ENCODE measurements around the gene ACAP1.
"Not testable (repeated sequence)": the region's sequence is repeated elsewhere in the genome, so short reads cannot be mapped to it uniquely, and the experiment has no call there.

The ACAP1 gene

GRCh38 chr17:7329997-7330637 lies 6.2 kb upstream of the ACAP1 start:
- TF ChIP-seq, protein P1, sequence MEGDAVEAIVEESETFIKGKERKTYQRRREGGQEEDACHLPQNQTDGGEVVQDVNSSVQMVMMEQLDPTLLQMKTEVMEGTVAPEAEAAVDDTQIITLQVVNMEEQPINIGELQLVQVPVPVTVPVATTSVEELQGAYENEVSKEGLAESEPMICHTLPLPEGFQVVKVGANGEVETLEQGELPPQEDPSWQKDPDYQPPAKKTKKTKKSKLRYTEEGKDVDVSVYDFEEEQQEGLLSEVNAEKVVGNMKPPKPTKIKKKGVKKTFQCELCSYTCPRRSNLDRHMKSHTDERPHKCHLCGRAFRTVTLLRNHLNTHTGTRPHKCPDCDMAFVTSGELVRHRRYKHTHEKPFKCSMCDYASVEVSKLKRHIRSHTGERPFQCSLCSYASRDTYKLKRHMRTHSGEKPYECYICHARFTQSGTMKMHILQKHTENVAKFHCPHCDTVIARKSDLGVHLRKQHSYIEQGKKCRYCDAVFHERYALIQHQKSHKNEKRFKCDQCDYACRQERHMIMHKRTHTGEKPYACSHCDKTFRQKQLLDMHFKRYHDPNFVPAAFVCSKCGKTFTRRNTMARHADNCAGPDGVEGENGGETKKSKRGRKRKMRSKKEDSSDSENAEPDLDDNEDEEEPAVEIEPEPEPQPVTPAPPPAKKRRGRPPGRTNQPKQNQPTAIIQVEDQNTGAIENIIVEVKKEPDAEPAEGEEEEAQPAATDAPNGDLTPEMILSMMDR (conservative IDR thresholded peaks at IDR 0.05; ENCODE audit: low read depth, low read length), result no peak
- peak overlapping the region; percentile 92 for H3K4me3 ChIP-seq (ENCODE audit: low read length)
- no peak for DNase-seq (ENCODE audit: low read depth)

GRCh38 chr17:7330638-7331015 lies 5.7 kb upstream of the ACAP1 start:
- TF ChIP-seq, protein P1 (conservative IDR thresholded peaks at IDR 0.05; ENCODE audit: low read depth, low read length), result no peak
- DNase-seq (ENCODE audit: low read depth), result no peak
- peak overlapping the region; percentile 92 for H3K4me3 ChIP-seq (ENCODE audit: low read length)

GRCh38 chr17:7332111-7332510 lies 4.2 kb upstream of the ACAP1 start:
- H3K4me3 ChIP-seq (ENCODE audit: low read length), result no peak overlapping the region
- no peak for DNase-seq (ENCODE audit: low read depth)
- TF ChIP-seq, protein P1 (conservative IDR thresholded peaks at IDR 0.05; ENCODE audit: low read depth, low read length), result no peak

DNA sequence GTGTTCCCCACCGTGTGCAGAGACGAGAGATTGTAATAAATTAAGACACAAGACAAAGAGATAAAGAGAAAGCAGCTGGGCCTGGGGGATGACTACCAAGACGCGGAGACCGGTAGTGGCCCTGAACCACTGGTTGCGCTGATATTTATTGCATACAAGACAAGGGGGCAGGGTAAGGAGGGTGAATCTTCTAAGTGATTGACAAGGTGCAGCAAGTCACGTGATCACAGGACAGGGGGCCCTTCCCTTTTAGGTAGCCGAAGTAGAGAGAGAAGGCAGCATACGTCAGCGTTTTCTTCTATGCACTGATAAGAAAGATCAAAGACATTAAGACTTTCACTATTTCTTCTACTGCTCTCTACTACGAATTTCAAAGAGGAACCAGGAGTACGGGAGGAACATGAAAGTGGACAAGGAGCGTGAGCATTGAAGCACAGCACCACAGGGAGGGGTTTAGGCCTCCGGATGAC lies 3.7 kb upstream of the ACAP1 start:
- not testable (repeated sequence) for DNase-seq (ENCODE audit: low read depth); H3K4me3 ChIP-seq (ENCODE audit: low read length)

DNA sequence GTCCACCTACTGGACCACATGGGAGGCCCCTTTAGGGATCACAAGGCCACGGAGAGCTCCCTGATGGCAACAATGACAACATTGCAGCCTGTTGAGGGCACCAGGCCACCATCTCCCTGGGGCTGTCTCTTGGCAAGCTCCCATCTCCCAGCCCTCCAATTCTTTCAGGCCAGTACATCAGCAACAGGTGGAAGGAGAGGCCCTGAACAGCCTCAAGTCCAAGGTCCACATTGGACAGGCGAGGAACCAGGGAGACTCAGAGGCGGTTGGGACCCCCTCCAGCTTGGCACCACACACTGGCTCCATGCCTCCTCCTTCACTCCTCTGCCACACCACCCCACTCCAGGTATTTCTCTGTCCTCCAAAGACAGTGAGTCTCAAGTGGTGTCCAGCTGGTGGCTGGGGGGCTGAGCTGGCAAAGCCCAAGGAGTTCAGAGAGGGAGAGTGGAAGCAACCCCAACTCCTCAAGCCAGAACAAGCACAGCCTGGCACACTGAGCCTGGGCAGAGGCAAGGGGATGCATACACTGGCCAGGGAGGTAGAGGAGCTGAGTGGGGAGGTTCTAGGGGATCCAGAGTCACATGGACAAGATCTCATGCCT lies 1.3 kb upstream of the ACAP1 start:
- DNase-seq (ENCODE audit: low read depth), result no peak
- TF ChIP-seq, protein P1 (conservative IDR thresholded peaks at IDR 0.05; ENCODE audit: low read depth, low read length), result no peak
- H3K4me3 ChIP-seq (ENCODE audit: low read length), result no peak overlapping the region

GRCh38 chr17:7335765-7336164 lies 564 bp upstream of the ACAP1 start:
- not testable (repeated sequence) for DNase-seq (ENCODE audit: low read depth); H3K4me3 ChIP-seq (ENCODE audit: low read length)

- H3K4me3 ChIP-seq (ENCODE audit: low read length); DNase-seq (ENCODE audit: low read depth): not testable (repeated sequence)
Measured at GRCh38 chr17:7337600-7337999, 1.3 kb downstream of the ACAP1 start.

GRCh38 chr17:7340179-7340578 lies 3.9 kb downstream of the ACAP1 start:
- no peak overlapping the region for H3K4me3 ChIP-seq (ENCODE audit: low read length)
- DNase-seq (ENCODE audit: low read depth), result no peak
- TF ChIP-seq, protein P1 (conservative IDR thresholded peaks at IDR 0.05; ENCODE audit: low read depth, low read length), result no peak
